ENCODE measurements around the gene PCDHA9. TPM values are rescaled to one million over a fixed set of nuclear protein-coding genes. Genes with fewer than 3 reads are reported as not detected.
"Not testable (repeated sequence)": the region's sequence is repeated elsewhere in the genome, so short reads cannot be mapped to it uniquely, and the experiment has no call there.

Gene PCDHA9
- total RNA-seq, 2 donors from 2014 or later: not detected

GRCh38 chr5:140823475-140823874, 24.7 kb upstream of the PCDHA9 start:
- H3K36me3 Mint-ChIP-seq (ENCODE audit: low read depth): no peaks in the 10 kb centered on the region
- no peaks in the 10 kb centered on the region for H3K4me1 Mint-ChIP-seq
- no peak for ATAC-seq (replicated peaks)
- peaks cover 13% of the 10 kb centered on the region for H3K9me3 Mint-ChIP-seq
- no peak overlapping the region for H3K4me3 Mint-ChIP-seq
- H3K27me3 Mint-ChIP-seq: peaks cover 21% of the 10 kb centered on the region
- no peak overlapping the region for H3K27ac Mint-ChIP-seq

- H3K27me3 Mint-ChIP-seq: peaks cover 24% of the 10 kb centered on the region
- no peaks in the 10 kb centered on the region for H3K4me1 Mint-ChIP-seq
- peaks cover 12% of the 10 kb centered on the region for H3K9me3 Mint-ChIP-seq
- no peak within 1 kb of the TSS for H3K4me3 Mint-ChIP-seq
- ATAC-seq (replicated peaks): no peak
- no peaks in the 10 kb centered on the region for H3K36me3 Mint-ChIP-seq (ENCODE audit: low read depth)
- H3K27ac Mint-ChIP-seq: no peak within 1 kb of the TSS
Measured at GRCh38 chr5:140827704-140828361, 20.3 kb upstream of the PCDHA9 start, which contains the start of gene PCDHA6. Gene PCDHA6 (plus strand): TSS chr5:140827960. CDS start chr5:140828092, 132 bp downstream.

GRCh38 chr5:140828362-140828737, 19.8 kb upstream of the PCDHA9 start:
- Mint-ChIP-seq H3K27me3 (peaks cover 27% of the 10 kb centered on the region), H3K27ac (no peak overlapping the region), H3K9me3 (peaks cover 12% of the 10 kb centered on the region), H3K4me1 (no peaks in the 10 kb centered on the region), H3K36me3 (ENCODE audit: low read depth) (no peaks in the 10 kb centered on the region), H3K4me3 (no peak overlapping the region)
- ATAC-seq (replicated peaks): no peak

- not testable (repeated sequence) for H3K4me1 Mint-ChIP-seq; H3K4me3 Mint-ChIP-seq; H3K36me3 Mint-ChIP-seq (ENCODE audit: low read depth); ATAC-seq (replicated peaks); H3K27ac Mint-ChIP-seq
- Mint-ChIP-seq H3K27me3 (peaks cover 27% of the 10 kb centered on the region), H3K9me3 (peaks cover 12% of the 10 kb centered on the region)
Measured at GRCh38 chr5:140829511-140830501, 18.4 kb upstream of the PCDHA9 start.

GRCh38 chr5:140833993-140834392, 14.2 kb upstream of the PCDHA9 start, which contains the start of gene PCDHA7:
Gene PCDHA7 (plus strand): TSS chr5:140834269. CDS start chr5:140834384, 115 bp downstream.
- H3K27ac Mint-ChIP-seq: no peak within 1 kb of the TSS
- H3K4me1 Mint-ChIP-seq: no peaks in the 10 kb centered on the region
- peaks cover 10% of the 10 kb centered on the region for H3K27me3 Mint-ChIP-seq
- no peaks in the 10 kb centered on the region for H3K36me3 Mint-ChIP-seq (ENCODE audit: low read depth)
- H3K9me3 Mint-ChIP-seq: no peaks in the 10 kb centered on the region
- ATAC-seq (replicated peaks): no peak
- no peak within 1 kb of the TSS for H3K4me3 Mint-ChIP-seq

- H3K36me3 Mint-ChIP-seq (ENCODE audit: low read depth); H3K4me3 Mint-ChIP-seq; ATAC-seq (replicated peaks); H3K4me1 Mint-ChIP-seq; H3K9me3 Mint-ChIP-seq; H3K27ac Mint-ChIP-seq: not testable (repeated sequence)
- peaks cover 10% of the 10 kb centered on the region for H3K27me3 Mint-ChIP-seq
Measured at GRCh38 chr5:140834439-140835008, 13.7 kb upstream of the PCDHA9 start.

GRCh38 chr5:140835622-140836510, 12.3 kb upstream of the PCDHA9 start:
- Mint-ChIP-seq H3K9me3 (peaks cover 4% of the 10 kb centered on the region), H3K27ac (no peak overlapping the region), H3K4me1 (no peaks in the 10 kb centered on the region), H3K4me3 (no peak overlapping the region), H3K27me3 (peaks cover 19% of the 10 kb centered on the region), H3K36me3 (ENCODE audit: low read depth) (no peaks in the 10 kb centered on the region)
- no peak for ATAC-seq (replicated peaks)

- no peak within 1 kb of the TSS for H3K27ac Mint-ChIP-seq
- no peaks in the 10 kb centered on the region for H3K36me3 Mint-ChIP-seq (ENCODE audit: low read depth)
- peaks cover 4% of the 10 kb centered on the region for H3K9me3 Mint-ChIP-seq
- ATAC-seq (replicated peaks): no peak
- H3K4me1 Mint-ChIP-seq: no peaks in the 10 kb centered on the region
- H3K4me3 Mint-ChIP-seq: no peak within 1 kb of the TSS
- peaks cover 15% of the 10 kb centered on the region for H3K27me3 Mint-ChIP-seq
Measured at GRCh38 chr5:140840978-140841962, 6.9 kb upstream of the PCDHA9 start, which contains the start of gene PCDHA8. Gene PCDHA8 (plus strand): TSS chr5:140841187. CDS start chr5:140841322, 135 bp downstream.

GRCh38 chr5:140842798-140843733, 5.1 kb upstream of the PCDHA9 start:
- Mint-ChIP-seq H3K4me3 (no peak overlapping the region), H3K4me1 (no peaks in the 10 kb centered on the region), H3K9me3 (peaks cover 4% of the 10 kb centered on the region), H3K27ac (no peak overlapping the region), H3K36me3 (ENCODE audit: low read depth) (no peaks in the 10 kb centered on the region), H3K27me3 (peaks cover 25% of the 10 kb centered on the region)
- ATAC-seq (replicated peaks): no peak

GRCh38 chr5:140849831-140850634, 1.9 kb downstream of the PCDHA9 start:
- not testable (repeated sequence) for H3K9me3 Mint-ChIP-seq; H3K4me1 Mint-ChIP-seq; H3K4me3 Mint-ChIP-seq; H3K27ac Mint-ChIP-seq; H3K36me3 Mint-ChIP-seq (ENCODE audit: low read depth); ATAC-seq (replicated peaks)
- peaks cover 22% of the 10 kb centered on the region for H3K27me3 Mint-ChIP-seq

GRCh38 chr5:140855772-140856674, 7.8 kb downstream of the PCDHA9 start, which contains the start of gene PCDHA10:
Gene PCDHA10 (plus strand): TSS chr5:140855897. CDS start chr5:140856049, 152 bp downstream.
- H3K4me3 Mint-ChIP-seq: no peak within 1 kb of the TSS
- no peaks in the 10 kb centered on the region for H3K36me3 Mint-ChIP-seq (ENCODE audit: low read depth)
- H3K27me3 Mint-ChIP-seq: peaks cover 16% of the 10 kb centered on the region
- H3K9me3 Mint-ChIP-seq: peaks cover 9% of the 10 kb centered on the region
- H3K27ac Mint-ChIP-seq: no peak within 1 kb of the TSS
- no peaks in the 10 kb centered on the region for H3K4me1 Mint-ChIP-seq
- no peak for ATAC-seq (replicated peaks)
